ENCODE data around the gene IDH3G. TPM values are rescaled to one million over a fixed set of nuclear protein-coding genes. Genes with fewer than 3 reads are reported as not detected.
"Not testable (repeated sequence)": the region's sequence is repeated elsewhere in the genome, so short reads cannot be mapped to it uniquely, and the experiment has no call there.

The IDH3G gene
- total and polyA plus RNA-seq, 2 experiments from 2014 or later, result 99.8 to 110 TPM

DNA sequence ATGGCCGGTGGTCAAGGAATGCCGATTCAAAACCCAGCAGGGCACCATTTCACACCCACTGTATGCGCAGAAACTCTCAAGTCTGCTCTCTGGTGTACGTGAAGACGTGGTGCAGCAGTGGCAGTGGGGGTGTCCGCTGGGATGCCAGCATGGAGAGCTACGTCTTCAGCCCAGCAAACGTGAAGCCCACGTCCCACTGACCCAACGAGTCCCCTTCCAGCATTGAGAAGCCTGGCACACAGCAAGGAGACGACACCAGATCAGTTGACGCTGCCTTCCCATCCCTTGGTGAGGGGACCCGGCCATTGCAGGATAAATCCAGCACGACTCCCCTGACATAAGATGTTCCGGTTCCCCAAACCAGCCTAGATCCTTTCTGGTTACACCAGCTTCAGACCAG is 32.3 kb downstream of the IDH3G start:
- Histone ChIP-seq H3K27me3 (no peaks in the 10 kb centered on the region), H3K27ac (no peak overlapping the region), H3K4me1 (ENCODE audit: low read depth) (peaks cover 5% of the 10 kb centered on the region), H3K4me3 (no peak overlapping the region), H3K9me3 (ENCODE audit: low read depth) (no peaks in the 10 kb centered on the region), H3K36me3 (no peaks in the 10 kb centered on the region)
- no peak for DNase-seq (ENCODE audit: low read depth in 1 of 2, low spot score in 1 of 2)
- TF ChIP-seq, protein P1, sequence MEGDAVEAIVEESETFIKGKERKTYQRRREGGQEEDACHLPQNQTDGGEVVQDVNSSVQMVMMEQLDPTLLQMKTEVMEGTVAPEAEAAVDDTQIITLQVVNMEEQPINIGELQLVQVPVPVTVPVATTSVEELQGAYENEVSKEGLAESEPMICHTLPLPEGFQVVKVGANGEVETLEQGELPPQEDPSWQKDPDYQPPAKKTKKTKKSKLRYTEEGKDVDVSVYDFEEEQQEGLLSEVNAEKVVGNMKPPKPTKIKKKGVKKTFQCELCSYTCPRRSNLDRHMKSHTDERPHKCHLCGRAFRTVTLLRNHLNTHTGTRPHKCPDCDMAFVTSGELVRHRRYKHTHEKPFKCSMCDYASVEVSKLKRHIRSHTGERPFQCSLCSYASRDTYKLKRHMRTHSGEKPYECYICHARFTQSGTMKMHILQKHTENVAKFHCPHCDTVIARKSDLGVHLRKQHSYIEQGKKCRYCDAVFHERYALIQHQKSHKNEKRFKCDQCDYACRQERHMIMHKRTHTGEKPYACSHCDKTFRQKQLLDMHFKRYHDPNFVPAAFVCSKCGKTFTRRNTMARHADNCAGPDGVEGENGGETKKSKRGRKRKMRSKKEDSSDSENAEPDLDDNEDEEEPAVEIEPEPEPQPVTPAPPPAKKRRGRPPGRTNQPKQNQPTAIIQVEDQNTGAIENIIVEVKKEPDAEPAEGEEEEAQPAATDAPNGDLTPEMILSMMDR (IDR thresholded peaks at IDR 0.05; ENCODE audit: low read depth, low read length), result no peak

DNA sequence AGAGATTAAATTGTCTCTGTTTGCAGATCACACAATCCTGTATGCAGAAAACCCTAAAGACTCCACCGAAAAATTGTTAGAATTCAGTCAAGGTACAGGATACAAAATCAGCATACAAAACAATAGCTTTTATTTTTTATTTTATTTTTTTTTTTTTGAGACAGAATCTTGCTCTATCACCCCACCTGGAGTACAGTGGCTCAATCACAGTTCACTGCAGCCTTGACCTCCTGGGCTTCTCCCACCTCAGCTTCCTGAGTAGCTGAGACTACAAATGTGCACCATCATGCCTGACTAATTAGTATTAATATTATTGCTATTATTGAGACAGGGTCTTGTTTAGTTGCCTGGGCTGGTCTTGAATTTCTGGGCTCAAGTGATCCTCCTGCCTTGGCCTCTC is 39.0 kb downstream of the IDH3G start:
- Histone ChIP-seq H3K4me1 (ENCODE audit: low read depth) (no peaks in the 10 kb centered on the region), H3K27me3 (no peaks in the 10 kb centered on the region), H3K27ac (no peak overlapping the region), H3K4me3 (no peak overlapping the region), H3K9me3 (ENCODE audit: low read depth) (no peaks in the 10 kb centered on the region), H3K36me3 (no peaks in the 10 kb centered on the region)
- TF ChIP-seq, protein P1 (IDR thresholded peaks at IDR 0.05; ENCODE audit: low read depth, low read length), result no peak
- no peak for DNase-seq (ENCODE audit: low read depth in 1 of 2, low spot score in 1 of 2)

DNA sequence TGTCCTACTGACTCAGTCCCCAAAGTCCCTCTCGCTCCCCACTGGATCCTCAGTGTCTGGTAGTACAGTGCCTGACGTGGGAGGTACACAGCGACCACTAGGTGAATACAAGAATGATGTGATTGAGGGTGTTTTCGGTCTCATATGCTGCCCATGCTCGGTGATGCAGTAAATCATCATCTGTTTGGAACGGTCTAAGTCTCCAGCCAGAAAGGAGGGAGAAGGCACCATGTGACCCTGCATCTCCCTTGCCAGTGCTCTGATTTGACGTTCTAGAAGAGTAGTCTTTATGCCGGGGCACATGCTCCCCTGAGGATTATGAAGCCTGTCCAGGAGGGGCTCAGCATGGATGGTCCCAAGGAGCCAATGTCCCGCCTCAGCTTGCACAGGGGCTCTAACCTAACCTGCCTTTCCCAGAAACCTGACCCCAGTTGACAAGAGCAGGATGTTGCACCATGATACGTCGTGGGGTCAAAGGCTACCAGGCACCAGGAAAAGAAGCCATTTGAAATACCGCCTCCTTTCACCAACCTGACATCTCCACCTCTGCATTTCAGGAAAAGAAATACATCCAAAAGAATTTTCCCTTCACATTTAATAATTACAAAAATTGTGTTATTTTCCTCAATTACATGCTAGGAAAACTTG is 43.9 kb downstream of the IDH3G start:
- Histone ChIP-seq H3K4me1 (ENCODE audit: low read depth) (no peaks in the 10 kb centered on the region), H3K36me3 (no peaks in the 10 kb centered on the region), H3K27ac (no peak overlapping the region), H3K4me3 (no peak overlapping the region), H3K27me3 (no peaks in the 10 kb centered on the region), H3K9me3 (ENCODE audit: low read depth) (no peaks in the 10 kb centered on the region)
- no peak for DNase-seq (ENCODE audit: low read depth in 1 of 2, low spot score in 1 of 2)
- TF ChIP-seq, protein P1 (IDR thresholded peaks at IDR 0.05; ENCODE audit: low read depth, low read length), result no peak

DNA sequence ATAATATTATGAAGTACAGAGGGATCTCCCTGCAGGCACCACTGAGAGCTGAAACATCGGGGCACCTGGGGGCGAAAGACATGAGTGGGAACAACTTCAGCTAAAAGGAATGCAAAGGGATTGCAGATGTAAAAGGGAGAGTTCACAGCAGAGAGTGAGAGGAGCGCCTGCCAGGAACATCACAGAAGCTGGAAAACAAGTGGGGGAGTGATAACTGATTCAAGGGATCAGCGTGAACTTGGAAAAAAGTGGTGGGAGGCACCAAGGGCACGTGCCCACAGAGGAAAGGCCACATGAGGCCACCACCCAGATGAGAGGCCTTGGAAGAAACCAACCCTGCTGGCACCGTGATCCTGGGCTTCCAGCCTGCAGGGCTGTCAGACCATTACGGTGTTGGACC is 45.2 kb downstream of the IDH3G start:
- not testable (repeated sequence) for H3K36me3 ChIP-seq; H3K9me3 ChIP-seq (ENCODE audit: low read depth); H3K27me3 ChIP-seq; DNase-seq (ENCODE audit: low read depth in 1 of 2, low spot score in 1 of 2); H3K27ac ChIP-seq; H3K4me3 ChIP-seq; H3K4me1 ChIP-seq (ENCODE audit: low read depth)

DNA sequence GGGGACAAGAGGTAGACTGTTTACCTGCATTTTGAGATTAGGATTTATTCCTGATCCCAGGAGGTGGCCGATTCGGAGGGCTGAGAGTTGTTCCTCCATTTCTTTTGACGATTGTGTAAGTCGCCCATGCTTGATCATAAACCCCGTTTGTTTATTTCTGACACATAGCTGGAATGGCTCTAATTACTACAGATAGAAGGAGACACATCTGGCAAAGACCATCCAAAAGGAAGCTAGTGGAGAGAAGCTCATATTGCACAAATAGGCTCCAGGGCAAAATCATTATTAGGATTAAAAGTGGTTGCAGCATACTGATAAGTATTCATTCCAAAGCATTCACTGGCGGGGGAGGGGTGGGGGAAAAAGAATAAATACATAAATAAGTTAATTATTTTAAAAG is 47.2 kb downstream of the IDH3G start:
- not testable (repeated sequence) for H3K4me1 ChIP-seq (ENCODE audit: low read depth); H3K36me3 ChIP-seq; H3K4me3 ChIP-seq; DNase-seq (ENCODE audit: low read depth in 1 of 2, low spot score in 1 of 2); H3K27me3 ChIP-seq; H3K27ac ChIP-seq; H3K9me3 ChIP-seq (ENCODE audit: low read depth)

DNA sequence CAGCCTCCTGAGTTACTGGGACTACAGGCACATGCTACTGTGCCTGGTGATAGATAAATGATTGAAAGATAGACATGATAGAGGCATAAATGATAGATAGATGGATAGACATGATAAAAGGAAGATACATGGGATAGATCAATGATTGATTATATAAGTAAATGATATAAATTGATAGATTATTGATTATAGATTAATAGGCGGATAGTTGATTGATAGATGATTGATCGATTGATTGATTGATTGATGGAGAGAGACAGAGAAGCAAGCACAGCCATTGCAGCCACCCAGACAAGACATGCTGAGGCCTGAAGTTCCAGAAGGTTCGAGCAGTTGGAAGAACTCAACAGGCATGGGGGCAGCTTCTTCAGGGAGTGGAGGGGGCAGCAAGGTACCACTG is 47.8 kb downstream of the IDH3G start:
- H3K9me3 ChIP-seq (ENCODE audit: low read depth), result no peaks in the 10 kb centered on the region
- H3K36me3 ChIP-seq, result no peaks in the 10 kb centered on the region
- no peak overlapping the region for H3K4me3 ChIP-seq
- TF ChIP-seq, protein P1 (IDR thresholded peaks at IDR 0.05; ENCODE audit: low read depth, low read length), result no peak
- H3K27ac ChIP-seq, result no peak overlapping the region
- peaks cover 4% of the 10 kb centered on the region for H3K4me1 ChIP-seq (ENCODE audit: low read depth)
- H3K27me3 ChIP-seq, result no peaks in the 10 kb centered on the region
- DNase-seq (ENCODE audit: low read depth in 1 of 2, low spot score in 1 of 2), result no peak

DNA sequence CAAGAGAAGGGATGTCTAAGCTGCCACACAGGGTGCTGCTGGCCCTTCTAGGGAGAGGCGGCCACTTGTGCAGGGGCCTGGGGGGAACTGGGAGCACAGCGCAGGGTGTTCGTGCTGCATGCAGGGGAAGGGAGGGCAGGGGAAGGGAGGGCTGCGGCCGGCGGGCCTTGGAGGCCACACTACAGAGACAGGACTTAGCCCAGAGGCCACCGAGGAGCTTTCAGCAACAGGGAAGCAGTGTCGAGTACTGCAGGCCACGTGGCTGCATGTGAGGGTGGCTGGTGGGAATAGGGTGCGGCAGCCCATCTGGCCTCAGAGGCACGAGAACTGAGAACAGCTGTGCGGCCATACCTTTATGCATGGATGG is 49.1 kb downstream of the IDH3G start:
- H3K27ac ChIP-seq; H3K4me1 ChIP-seq (ENCODE audit: low read depth); H3K27me3 ChIP-seq; H3K4me3 ChIP-seq; H3K9me3 ChIP-seq (ENCODE audit: low read depth); DNase-seq (ENCODE audit: low read depth in 1 of 2, low spot score in 1 of 2); H3K36me3 ChIP-seq: not testable (repeated sequence)
